NB4 (cell line): ENCODE results near the gene VSIG2.

Experiments used
- POLR2A ChIP-seq: IDR thresholded peaks from 2 replicates; pipeline ENCODE4 v1.6.1; 2011; ENCODE audit warnings: mild to moderate bottlenecking; ENCODE audit not compliant: insufficient read length; ENCODE audit errors: extremely low read depth
- TF ChIP-seq, protein P1 (sequence below): IDR thresholded peaks from one replicate; pipeline ENCODE4 v1.5.1; 2012; ENCODE audit warnings: low read depth, low read length

DNA sequence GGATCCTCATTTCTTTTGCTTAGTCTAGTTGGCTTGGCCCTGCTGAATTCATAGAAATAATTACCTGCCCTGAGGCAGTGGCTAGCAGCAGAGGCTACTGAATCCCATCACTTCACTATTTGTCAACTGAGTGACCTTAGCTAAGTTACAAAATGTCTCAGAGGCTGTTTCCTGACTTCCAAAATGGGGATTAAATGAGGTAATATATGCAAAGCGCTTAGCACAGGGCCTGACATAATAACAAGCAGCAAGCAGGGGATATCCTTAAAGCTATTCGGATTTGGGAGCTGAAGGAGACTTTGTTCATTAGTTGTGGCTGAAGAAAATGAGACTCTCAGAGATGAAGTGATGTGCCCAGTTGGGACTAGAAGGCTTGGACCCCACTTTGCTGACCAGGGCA, 9.5 kb downstream of the VSIG2 start:
- no peak for TF ChIP-seq POLR2A
- TF ChIP-seq, protein P1, sequence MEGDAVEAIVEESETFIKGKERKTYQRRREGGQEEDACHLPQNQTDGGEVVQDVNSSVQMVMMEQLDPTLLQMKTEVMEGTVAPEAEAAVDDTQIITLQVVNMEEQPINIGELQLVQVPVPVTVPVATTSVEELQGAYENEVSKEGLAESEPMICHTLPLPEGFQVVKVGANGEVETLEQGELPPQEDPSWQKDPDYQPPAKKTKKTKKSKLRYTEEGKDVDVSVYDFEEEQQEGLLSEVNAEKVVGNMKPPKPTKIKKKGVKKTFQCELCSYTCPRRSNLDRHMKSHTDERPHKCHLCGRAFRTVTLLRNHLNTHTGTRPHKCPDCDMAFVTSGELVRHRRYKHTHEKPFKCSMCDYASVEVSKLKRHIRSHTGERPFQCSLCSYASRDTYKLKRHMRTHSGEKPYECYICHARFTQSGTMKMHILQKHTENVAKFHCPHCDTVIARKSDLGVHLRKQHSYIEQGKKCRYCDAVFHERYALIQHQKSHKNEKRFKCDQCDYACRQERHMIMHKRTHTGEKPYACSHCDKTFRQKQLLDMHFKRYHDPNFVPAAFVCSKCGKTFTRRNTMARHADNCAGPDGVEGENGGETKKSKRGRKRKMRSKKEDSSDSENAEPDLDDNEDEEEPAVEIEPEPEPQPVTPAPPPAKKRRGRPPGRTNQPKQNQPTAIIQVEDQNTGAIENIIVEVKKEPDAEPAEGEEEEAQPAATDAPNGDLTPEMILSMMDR, result no peak
